Measurements from ENCODE around the gene MAST3. TPM values are rescaled to one million over a fixed set of nuclear protein-coding genes. Genes with fewer than 3 reads are reported as not detected.

Gene MAST3
- polyA plus RNA-seq, 1 experiment = 2.8 TPM

GRCh38 chr19:18107235-18107634, 9.7 kb downstream of the MAST3 start:
- POLR2A ChIA-PET = no interaction called here

GRCh38 chr19:18108897-18109296, 11.3 kb downstream of the MAST3 start:
- ChIA-PET CTCF (interaction anchor here (1.2 to 2.4 kb wide), 5 partner anchors 9 to 176 kb away, joined by 3 to 9 read pairs (median 5); partner anchors contain the start of gene CCDC124), POLR2A (interaction anchor here (0.6 kb wide), 1 partner anchor 171 kb away, joined by 4 read pairs; no protein-coding TSS in a partner anchor)
- no peak overlapping the region for H3K4me3 ChIP-seq (ENCODE audit: low read depth, low read length)
- no peak for TF ChIP-seq CTCF (IDR thresholded peaks at IDR 0.05; ENCODE audit: insufficient read depth, low read depth, low read length)
- H3K36me3 ChIP-seq (ENCODE audit: control insufficient read depth, insufficient read depth, low read length) = peaks cover 3% of the 10 kb centered on the region
- H3K27me3 ChIP-seq (ENCODE audit: control insufficient read depth, insufficient read depth, low read length) = no peaks in the 10 kb centered on the region
- DNase-seq (ENCODE audit: low read depth) = no peak

More at GRCh38 chr19:18107235-18107634, 9.7 kb downstream of the MAST3 start:
- DNase-seq (ENCODE audit: low read depth) = no peak
- H3K27me3 ChIP-seq (ENCODE audit: control insufficient read depth, insufficient read depth, low read length) = no peaks in the 10 kb centered on the region
- CTCF ChIA-PET = no interaction called here
- TF ChIP-seq CTCF (IDR thresholded peaks at IDR 0.05; ENCODE audit: insufficient read depth, low read depth, low read length) = no peak
- H3K4me3 ChIP-seq (ENCODE audit: low read depth, low read length) = no peak overlapping the region
- no peaks in the 10 kb centered on the region for H3K36me3 ChIP-seq (ENCODE audit: control insufficient read depth, insufficient read depth, low read length)

GRCh38 chr19:18109341-18109732, 11.8 kb downstream of the MAST3 start:
- ChIA-PET POLR2A (interaction anchor here (0.6 kb wide), 2 partner anchors 167 to 170 kb away, joined by 3 to 4 read pairs; no protein-coding TSS in a partner anchor), CTCF (interaction anchor here (1.2 to 2.4 kb wide), 5 partner anchors 9 to 177 kb away, joined by 3 to 9 read pairs (median 5); partner anchors contain the start of gene CCDC124)
- no peak for DNase-seq (ENCODE audit: low read depth)
- Histone ChIP-seq H3K4me3 (ENCODE audit: low read depth, low read length) (peak overlapping the region; percentile 92), H3K36me3 (ENCODE audit: control insufficient read depth, insufficient read depth, low read length) (peaks cover 3% of the 10 kb centered on the region), H3K27me3 (ENCODE audit: control insufficient read depth, insufficient read depth, low read length) (no peaks in the 10 kb centered on the region)
- TF ChIP-seq CTCF (IDR thresholded peaks at IDR 0.05; ENCODE audit: insufficient read depth, low read depth, low read length) = no peak

GRCh38 chr19:18109733-18110608, 12.4 kb downstream of the MAST3 start:
- H3K27me3 ChIP-seq (ENCODE audit: control insufficient read depth, insufficient read depth, low read length) = no peaks in the 10 kb centered on the region
- no peak for DNase-seq (ENCODE audit: low read depth)
- CTCF ChIA-PET = interaction anchor here (0.6 to 2.4 kb wide), 8 partner anchors 8 to 911 kb away, joined by 3 to 9 read pairs (median 4); partner anchors contain the start of gene CCDC124
- POLR2A ChIA-PET = interaction anchor here (0.6 kb wide), 1 partner anchor 168 kb away, joined by 3 read pairs; no protein-coding TSS in a partner anchor
- peaks cover 3% of the 10 kb centered on the region for H3K36me3 ChIP-seq (ENCODE audit: control insufficient read depth, insufficient read depth, low read length)
- no peak for TF ChIP-seq CTCF (IDR thresholded peaks at IDR 0.05; ENCODE audit: insufficient read depth, low read depth, low read length)
- H3K4me3 ChIP-seq (ENCODE audit: low read depth, low read length) = peak overlapping the region; percentile 92

- POLR2A ChIA-PET = no interaction called here
- no peak for DNase-seq (ENCODE audit: low read depth)
- no peak for TF ChIP-seq CTCF (IDR thresholded peaks at IDR 0.05; ENCODE audit: insufficient read depth, low read depth, low read length)
Observed at GRCh38 chr19:18110609-18111232, 13.1 kb downstream of the MAST3 start.

More at GRCh38 chr19:18110609-18111232, 13.1 kb downstream of the MAST3 start:
- CTCF ChIA-PET = interaction anchor here (0.8 to 2.4 kb wide), 8 partner anchors 12 to 169 kb away, joined by 3 to 10 read pairs (median 4); partner anchors contain the start of gene PIK3R2
- Histone ChIP-seq H3K36me3 (ENCODE audit: control insufficient read depth, insufficient read depth, low read length) (peaks cover 3% of the 10 kb centered on the region), H3K27me3 (ENCODE audit: control insufficient read depth, insufficient read depth, low read length) (no peaks in the 10 kb centered on the region), H3K4me3 (ENCODE audit: low read depth, low read length) (peak overlapping the region; percentile 92)
